Ecto neural progenitor cell (in vitro differentiated cells): Measurements from ENCODE around the gene UBE2Q2.
A peak's percentile ranks its signal among the peaks of the same experiment; 100 is the strongest.
"Not testable (repeated sequence)": the region's sequence is repeated elsewhere in the genome, so short reads cannot be mapped to it uniquely, and the experiment has no call there.

Experiments
- DNase-seq: peaks from one replicate; pipeline ENCODE4 v3.0.0-alpha.2; 2018; ENCODE audit warnings: low spot score

UBE2Q2 gene

DNA sequence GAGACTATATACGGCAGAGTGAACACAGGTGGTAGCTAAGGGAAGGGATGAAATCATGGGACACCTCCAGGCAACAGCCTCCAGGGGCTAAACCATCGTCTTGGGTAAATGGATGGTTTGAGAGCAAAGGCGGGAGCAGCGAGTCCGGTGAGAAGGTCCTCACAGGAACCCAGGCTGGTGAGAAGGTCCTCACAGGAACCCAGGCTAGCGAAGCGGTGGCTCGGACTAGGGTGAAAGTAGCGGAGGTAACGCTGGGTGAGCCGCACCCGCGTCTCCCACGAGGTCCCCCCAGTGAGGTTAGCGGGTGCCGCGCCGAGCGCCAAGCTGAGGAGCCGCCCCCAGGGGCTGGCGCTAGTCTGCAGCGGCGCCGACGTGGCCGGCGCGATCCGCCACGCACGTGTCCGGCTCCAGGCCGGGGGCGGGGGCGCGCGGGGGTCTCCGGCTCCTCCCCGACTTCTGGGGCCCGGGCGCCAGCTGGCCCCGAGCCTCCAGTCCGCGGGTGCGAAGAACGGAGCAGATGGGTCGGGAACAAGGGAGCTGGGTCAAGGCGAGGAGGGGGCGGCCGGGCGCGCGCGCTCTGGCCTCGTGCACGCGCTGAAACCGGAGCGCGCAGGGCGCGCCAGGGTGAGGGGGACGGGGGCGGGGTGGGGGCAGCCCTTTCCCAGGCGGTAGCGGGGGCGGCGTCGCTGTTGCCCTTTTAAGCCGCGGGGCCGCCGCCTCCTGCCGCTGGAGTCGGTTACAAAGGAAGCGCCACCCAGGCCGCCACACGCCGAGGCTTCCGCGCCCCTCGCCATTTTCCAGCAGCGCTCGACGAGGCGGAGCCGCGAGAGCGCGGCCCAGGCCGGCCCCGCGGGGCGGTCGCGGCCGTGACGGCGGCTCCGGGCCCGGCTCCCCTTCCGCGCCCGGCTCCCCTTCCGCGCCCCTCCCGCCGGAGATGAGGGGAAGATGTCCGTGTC, at the start of gene UBE2Q2:
TSS of gene UBE2Q2 (plus strand) at position 726 of the 956 bp plus-strand sequence. CDS start at position 946, 220 bp downstream.
- peak; percentile 92 for DNase-seq

- DNase-seq = no peak
These were observed 46.9 kb upstream of the UBE2Q2 start for GRCh38 chr15:75796321-75796720.

DNA sequence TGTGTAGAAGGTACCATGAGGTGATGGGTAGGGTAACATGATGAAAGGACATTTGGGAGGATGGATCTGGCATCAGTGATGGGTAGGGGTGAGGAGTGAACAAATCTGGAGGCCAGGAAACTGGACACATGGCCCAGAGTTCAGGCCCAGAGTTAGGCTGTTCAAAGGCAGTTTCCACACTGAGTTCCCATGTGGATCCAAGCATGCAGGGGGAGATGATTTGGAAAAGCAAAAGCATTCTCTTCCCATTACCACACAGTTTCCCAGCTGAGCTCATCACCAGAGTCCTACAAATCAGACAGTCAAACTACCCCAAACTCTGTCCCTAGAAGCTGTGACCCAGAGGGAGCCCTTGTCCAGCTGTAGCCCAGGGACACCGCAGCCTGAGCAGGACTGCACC, 46.1 kb upstream of the UBE2Q2 start:
- DNase-seq = not testable (repeated sequence)

- DNase-seq = no peak
These were observed 44.1 kb upstream of the UBE2Q2 start for GRCh38 chr15:75799190-75799589.

DNA sequence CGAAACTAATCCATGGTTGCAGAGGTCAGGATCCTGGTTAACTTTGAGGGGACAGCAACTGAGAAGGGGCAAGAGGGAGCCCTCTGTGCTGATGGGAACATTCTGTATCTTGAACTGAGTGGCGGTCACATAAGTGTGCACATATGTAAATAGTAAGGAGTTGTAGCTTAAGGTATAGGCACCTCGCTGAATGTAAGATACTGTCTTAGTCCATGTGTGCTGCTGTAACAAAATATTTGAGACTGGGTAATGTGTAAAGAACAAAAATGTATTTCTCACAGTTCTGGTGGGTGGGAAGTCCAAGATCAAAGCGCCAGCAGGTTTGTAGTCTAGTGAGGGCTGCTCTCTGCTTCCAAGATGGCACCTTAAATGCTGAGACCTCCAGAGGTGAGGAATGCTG, 42.8 kb upstream of the UBE2Q2 start:
- not testable (repeated sequence) for DNase-seq

DNA sequence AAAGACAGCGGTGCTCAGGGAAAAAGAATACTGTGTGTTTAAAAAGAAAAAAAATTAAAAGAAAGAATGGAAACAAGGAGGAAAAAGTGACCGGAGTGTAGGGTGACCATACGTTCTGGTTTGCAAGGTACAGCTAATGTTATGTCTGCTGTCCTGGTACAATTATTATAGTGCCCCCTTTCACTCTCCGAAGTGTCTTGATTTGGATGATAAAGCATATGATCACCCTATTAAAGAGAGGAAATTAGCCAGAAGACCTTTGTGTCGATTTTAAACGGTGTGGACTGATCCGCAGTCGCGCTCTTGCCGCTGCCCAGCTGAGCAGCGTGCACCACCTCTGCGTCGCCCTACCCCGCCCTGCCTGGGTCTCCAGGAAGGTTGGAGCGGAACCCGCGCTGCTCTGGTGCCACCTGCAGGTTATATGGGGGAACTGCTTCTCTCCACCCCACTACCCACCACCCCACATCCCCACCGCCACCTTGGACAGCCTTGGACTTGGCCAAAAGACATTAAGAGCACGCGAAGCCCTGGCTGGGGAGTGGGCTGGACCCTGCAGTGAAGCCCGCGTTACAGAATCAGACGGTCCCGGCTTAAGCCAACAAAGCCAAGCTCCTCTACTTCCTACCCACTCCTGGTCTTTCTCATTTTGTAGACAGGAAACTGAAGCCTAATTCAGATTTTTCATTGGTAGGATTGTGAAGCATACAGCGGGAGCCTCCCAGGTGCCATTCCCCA, 41.2 kb upstream of the UBE2Q2 start:
- DNase-seq = peak; percentile 91

DNA sequence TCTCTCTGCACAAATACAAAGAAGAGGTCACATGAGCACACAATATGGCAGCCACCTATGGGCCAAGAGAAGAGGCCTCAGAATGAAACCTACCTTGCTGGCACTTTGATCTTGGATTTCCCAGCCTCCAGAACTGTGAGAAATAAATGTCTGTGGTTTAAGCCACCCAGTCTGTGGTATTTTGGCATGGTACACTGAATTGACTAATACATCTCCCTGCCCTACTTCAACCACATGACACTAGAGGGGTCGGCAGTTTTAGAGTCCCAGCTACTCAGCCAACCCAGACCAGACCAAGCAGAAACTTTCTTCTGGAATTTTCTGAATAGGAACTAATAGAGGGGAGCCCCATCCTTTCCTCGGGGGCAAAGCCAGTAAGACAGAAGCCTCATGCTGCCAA, 35.8 kb upstream of the UBE2Q2 start:
- DNase-seq = not testable (repeated sequence)

- DNase-seq = not testable (repeated sequence)
These were observed 35.2 kb upstream of the UBE2Q2 start for GRCh38 chr15:75808009-75808408.

- no peak for DNase-seq
These were observed 34.7 kb upstream of the UBE2Q2 start for GRCh38 chr15:75808563-75808962.

GRCh38 chr15:75809986-75810750, 33.1 kb upstream of the UBE2Q2 start:
- no peak for DNase-seq

GRCh38 chr15:75810874-75811498, 32.3 kb upstream of the UBE2Q2 start:
- no peak for DNase-seq

- no peak for DNase-seq
These were observed 31.6 kb upstream of the UBE2Q2 start for GRCh38 chr15:75811626-75812025.

- DNase-seq = no peak
These were observed 28.5 kb upstream of the UBE2Q2 start for GRCh38 chr15:75814794-75815193.

GRCh38 chr15:75815811-75816719, 27.2 kb upstream of the UBE2Q2 start:
- no peak for DNase-seq

- DNase-seq = no peak
These were observed 25.9 kb upstream of the UBE2Q2 start for GRCh38 chr15:75817138-75817935.

- DNase-seq = no peak
These were observed 23.0 kb upstream of the UBE2Q2 start for GRCh38 chr15:75820206-75820605.

- no peak for DNase-seq
These were observed 21.4 kb upstream of the UBE2Q2 start for GRCh38 chr15:75821786-75822345.

GRCh38 chr15:75822685-75823278, 20.5 kb upstream of the UBE2Q2 start:
- DNase-seq = no peak
